AG09319 (cell line): Measurements from ENCODE around the gene RCBTB2.
A peak's percentile ranks its signal among the peaks of the same experiment; 100 is the strongest.
"Not testable (repeated sequence)": the region's sequence is repeated elsewhere in the genome, so short reads cannot be mapped to it uniquely, and the experiment has no call there.

Experiments used
- DNase-seq: peaks from one replicate; pipeline ENCODE4 v3.0.0-alpha.2; 2010; ENCODE audit warnings: low read depth; ENCODE audit errors: extremely low read depth
- TF ChIP-seq, protein P1 (sequence below): IDR thresholded peaks from 2 replicates; pipeline ENCODE4 v1.5.1; 2011; ENCODE audit warnings: low read depth, mild to moderate bottlenecking, inconsistent platforms, low read length, moderate library complexity

The RCBTB2 gene

DNA sequence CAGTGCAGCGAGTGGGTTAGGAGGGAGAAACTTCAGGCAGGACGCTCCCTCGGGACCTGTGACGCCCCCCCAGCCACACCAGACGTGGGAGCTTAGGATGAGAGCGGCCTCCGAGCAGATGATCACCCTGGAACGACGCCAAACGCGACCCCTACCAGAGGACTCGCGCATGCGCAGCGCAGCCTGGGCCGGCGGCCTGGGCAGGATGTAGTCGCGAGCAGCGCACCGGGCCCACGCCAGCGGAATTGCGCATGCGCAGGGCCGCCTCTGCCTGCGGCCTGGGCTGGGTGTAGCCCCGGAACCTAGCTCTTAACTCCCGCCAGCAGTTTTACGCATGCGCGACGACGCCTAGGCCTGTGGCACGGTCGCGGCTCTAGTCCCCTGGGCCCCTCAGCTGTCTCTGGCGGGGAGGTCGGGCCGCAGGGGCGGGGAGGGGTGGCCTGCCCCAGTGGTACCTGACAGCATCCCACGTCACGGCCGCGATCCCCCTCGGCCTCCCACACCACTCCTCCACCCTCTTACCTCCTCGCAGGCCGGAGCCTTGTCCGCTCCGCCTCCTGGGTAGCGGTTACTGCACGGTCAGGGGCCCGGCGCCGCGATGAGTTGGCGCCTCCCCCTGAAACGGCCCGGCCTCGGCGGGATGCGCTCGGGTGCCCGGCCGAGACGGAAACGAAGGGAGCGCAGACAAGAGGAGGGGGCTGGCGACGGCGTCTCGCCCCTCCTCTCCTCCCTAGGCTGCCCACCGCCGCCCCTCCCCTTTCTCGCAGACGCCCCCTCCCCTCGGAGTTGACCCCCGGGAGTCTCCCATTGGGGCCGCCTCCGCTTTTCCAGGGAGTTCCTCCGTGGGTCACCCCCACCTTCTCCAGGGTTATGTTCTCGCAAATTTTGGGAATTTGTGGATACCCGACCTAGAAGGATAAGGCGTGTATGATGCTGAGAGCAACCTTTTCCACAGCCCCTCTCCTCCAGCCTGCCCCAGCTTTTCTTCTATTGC is at the start of gene RCBTB2:
Gene RCBTB2 (minus strand): TSS at position 575 of the 994 bp plus-strand sequence. CDS start 11,141 bp downstream, outside the sequence.
- peak; percentile 95 for DNase-seq
- TF ChIP-seq, protein P1, sequence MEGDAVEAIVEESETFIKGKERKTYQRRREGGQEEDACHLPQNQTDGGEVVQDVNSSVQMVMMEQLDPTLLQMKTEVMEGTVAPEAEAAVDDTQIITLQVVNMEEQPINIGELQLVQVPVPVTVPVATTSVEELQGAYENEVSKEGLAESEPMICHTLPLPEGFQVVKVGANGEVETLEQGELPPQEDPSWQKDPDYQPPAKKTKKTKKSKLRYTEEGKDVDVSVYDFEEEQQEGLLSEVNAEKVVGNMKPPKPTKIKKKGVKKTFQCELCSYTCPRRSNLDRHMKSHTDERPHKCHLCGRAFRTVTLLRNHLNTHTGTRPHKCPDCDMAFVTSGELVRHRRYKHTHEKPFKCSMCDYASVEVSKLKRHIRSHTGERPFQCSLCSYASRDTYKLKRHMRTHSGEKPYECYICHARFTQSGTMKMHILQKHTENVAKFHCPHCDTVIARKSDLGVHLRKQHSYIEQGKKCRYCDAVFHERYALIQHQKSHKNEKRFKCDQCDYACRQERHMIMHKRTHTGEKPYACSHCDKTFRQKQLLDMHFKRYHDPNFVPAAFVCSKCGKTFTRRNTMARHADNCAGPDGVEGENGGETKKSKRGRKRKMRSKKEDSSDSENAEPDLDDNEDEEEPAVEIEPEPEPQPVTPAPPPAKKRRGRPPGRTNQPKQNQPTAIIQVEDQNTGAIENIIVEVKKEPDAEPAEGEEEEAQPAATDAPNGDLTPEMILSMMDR, result no peak

- TF ChIP-seq, protein P1, result no peak
- no peak for DNase-seq
Observed at GRCh38 chr13:48582084-48582483, 49.2 kb upstream of the RCBTB2 start.

- DNase-seq, result no peak
- TF ChIP-seq, protein P1, result no peak
Observed at GRCh38 chr13:48580896-48581295, 48.0 kb upstream of the RCBTB2 start.

DNA sequence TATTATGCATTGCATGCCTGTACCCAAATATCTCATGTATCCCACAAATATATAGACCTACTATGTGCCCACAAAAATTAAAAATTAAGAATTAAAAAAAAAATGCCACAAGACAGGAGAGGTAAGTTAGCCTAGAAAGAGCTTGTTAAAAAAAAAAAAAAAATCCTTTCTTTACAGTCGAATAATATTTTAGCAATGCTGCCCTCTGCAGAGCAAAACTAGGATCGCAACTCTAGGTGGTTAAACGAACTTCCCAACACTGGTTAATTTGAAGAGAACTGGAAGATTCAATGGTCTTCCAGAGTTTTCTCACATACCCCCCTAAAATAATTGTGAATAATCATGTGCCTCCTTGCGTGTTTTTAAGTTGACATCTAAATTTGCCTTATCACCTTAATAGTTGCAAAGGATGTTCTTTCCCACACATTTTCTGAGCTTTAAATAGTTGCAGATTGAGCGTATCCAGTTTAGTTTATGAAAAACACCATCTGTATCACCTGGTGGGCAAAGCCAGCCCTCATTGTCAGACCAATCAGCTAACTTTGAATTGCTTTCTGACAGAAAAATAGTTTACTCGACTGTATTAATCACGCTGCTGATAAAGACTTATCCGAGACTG is 47.4 kb upstream of the RCBTB2 start:
- DNase-seq, result peak; percentile 35
- TF ChIP-seq, protein P1, result peak; percentile 66

DNA sequence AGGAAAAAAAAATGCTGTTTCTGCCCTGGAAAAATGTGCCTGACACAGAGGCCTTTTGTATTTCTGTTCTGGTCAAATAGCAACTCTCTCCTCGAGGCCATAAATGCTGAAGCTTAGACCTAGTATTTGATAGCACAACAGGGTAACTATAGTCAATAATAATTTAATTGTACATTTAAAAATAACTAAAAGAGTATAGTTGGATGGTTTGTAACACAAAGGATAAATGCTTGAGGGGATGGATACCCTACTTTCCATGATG is 47.0 kb upstream of the RCBTB2 start:
- not testable (repeated sequence) for DNase-seq

DNA sequence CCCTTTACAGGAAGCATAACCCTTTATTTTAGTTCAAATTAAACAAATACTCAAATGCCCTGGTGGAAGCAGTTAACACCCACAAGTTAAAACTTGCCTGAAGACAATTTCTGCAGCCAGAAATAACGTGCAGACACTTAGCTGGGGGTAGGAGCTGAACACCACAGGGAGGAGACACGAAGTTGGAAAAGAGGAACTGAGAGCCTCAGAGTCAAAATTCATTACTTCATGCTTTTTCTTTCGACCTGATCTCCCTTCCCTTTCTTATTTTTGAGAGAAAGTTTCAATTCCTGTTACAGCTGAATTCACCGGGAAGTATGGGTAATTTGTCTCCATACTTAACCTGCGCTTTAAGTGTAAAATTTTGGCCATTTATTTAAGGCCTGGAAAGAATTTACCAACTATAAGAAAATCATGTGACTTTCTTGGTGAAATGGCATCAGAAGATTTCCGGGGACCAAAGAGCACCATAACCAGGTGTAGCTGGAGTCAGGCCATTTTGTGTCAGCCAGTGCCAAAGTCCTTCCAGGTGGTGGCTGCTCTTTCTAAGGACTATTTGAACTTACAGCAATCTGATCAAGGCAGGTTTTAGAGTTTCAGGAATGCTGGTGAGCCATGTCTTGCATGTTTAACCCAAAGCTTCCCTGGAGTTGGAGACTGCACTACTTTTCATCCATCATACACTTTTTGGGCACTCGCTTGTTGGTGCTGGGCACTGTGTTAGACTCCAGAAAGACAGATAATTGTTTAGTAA is 46.5 kb upstream of the RCBTB2 start:
- DNase-seq, result no peak
- TF ChIP-seq, protein P1, result no peak

DNA sequence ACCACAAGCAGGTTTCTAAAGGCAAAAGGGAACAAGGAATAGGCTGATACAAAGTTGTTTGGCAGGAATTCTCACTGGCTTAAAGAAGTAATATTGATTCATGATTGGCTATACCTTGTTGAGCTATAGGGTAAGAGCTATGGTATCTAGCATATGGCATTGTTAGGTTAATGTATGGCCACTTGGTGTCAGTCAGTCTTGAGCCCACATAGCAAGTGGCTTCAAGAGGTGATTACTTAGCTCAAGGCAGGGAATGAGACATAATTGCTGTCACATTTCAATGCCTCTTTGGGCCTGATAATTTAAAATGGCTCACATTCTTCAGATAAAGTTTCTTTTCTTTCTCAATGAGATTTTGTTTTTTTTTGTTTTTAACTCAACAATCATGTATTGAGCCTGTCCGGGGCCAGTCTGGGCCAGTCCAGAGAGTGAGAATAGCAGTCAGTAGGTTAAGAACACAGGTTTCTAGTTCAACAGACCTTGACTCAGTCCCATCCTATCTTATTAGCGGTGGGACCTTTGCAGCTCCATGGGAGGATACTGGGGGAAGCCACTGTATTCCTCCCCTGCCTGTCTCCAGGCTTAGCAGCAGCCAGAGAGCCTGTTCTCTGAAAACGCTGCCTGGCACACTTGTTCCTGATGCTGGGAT is 45.8 kb upstream of the RCBTB2 start:
- DNase-seq, result no peak
- TF ChIP-seq, protein P1, result no peak
